ENCODE data around the gene CCDC171. TPM values are rescaled to one million over a fixed set of nuclear protein-coding genes. Genes with fewer than 3 reads are reported as not detected.

CCDC171 gene
- total and polyA plus RNA-seq, 4 donors: 0.13 to 1.1 (median 0.43) TPM

GRCh38 chr9:15846611-15847010 lies 293.8 kb downstream of the CCDC171 start:
- TF ChIP-seq REST (IDR thresholded peaks at IDR 0.05) (no peak), HNF4G (IDR thresholded peaks at IDR 0.05) (no peak), SP1 (IDR thresholded peaks at IDR 0.05) (no peak), NR2F2 (IDR thresholded peaks at IDR 0.05) (no peak), JUND (IDR thresholded peaks at IDR 0.05) (no peak), HNF4A (conservative IDR thresholded peaks at IDR 0.05) (no peak), MAX (IDR thresholded peaks at IDR 0.05) (no peak), FOXA2 (IDR thresholded peaks at IDR 0.05) (no peak), EGR1 (IDR thresholded peaks at IDR 0.05; ENCODE audit: low read depth in 2 of 2) (no peak), FOXA1 (IDR thresholded peaks at IDR 0.05) (no peak), RAD21 (IDR thresholded peaks at IDR 0.05) (no peak), YY1 (IDR thresholded peaks at IDR 0.05) (no peak), GABPA (IDR thresholded peaks at IDR 0.05 in 1 of 2, conservative IDR thresholded peaks at IDR 0.05 in 1 of 2) (no peak), RXRA (IDR thresholded peaks at IDR 0.05) (no peak)
- TF ChIP-seq, protein P1, sequence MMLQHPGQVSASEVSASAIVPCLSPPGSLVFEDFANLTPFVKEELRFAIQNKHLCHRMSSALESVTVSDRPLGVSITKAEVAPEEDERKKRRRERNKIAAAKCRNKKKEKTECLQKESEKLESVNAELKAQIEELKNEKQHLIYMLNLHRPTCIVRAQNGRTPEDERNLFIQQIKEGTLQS (IDR thresholded peaks at IDR 0.05): no peak
- TF ChIP-seq, protein P2, sequence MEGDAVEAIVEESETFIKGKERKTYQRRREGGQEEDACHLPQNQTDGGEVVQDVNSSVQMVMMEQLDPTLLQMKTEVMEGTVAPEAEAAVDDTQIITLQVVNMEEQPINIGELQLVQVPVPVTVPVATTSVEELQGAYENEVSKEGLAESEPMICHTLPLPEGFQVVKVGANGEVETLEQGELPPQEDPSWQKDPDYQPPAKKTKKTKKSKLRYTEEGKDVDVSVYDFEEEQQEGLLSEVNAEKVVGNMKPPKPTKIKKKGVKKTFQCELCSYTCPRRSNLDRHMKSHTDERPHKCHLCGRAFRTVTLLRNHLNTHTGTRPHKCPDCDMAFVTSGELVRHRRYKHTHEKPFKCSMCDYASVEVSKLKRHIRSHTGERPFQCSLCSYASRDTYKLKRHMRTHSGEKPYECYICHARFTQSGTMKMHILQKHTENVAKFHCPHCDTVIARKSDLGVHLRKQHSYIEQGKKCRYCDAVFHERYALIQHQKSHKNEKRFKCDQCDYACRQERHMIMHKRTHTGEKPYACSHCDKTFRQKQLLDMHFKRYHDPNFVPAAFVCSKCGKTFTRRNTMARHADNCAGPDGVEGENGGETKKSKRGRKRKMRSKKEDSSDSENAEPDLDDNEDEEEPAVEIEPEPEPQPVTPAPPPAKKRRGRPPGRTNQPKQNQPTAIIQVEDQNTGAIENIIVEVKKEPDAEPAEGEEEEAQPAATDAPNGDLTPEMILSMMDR (IDR thresholded peaks at IDR 0.05; ENCODE audit: low read depth, low read length, missing input control): no peak
- TF ChIP-seq, protein P3, sequence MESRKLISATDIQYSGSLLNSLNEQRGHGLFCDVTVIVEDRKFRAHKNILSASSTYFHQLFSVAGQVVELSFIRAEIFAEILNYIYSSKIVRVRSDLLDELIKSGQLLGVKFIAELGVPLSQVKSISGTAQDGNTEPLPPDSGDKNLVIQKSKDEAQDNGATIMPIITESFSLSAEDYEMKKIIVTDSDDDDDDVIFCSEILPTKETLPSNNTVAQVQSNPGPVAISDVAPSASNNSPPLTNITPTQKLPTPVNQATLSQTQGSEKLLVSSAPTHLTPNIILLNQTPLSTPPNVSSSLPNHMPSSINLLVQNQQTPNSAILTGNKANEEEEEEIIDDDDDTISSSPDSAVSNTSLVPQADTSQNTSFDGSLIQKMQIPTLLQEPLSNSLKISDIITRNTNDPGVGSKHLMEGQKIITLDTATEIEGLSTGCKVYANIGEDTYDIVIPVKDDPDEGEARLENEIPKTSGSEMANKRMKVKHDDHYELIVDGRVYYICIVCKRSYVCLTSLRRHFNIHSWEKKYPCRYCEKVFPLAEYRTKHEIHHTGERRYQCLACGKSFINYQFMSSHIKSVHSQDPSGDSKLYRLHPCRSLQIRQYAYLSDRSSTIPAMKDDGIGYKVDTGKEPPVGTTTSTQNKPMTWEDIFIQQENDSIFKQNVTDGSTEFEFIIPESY (IDR thresholded peaks at IDR 0.05): no peak
- WGBS: 92% methylated on average over 6 of the region's 6 CpGs
- H3K4me1 ChIP-seq (ENCODE audit: control insufficient read depth in 4 of 4, insufficient read depth in 4 of 4, low read length in 3 of 4): no peaks in the 10 kb centered on the region
- H3K27ac ChIP-seq (ENCODE audit: low read depth in 1 of 2, low read length in 2 of 2): no peak overlapping the region
- DNase-seq (ENCODE audit: low spot score): no peak
- H3K27me3 ChIP-seq (ENCODE audit: control insufficient read depth in 4 of 4, insufficient read depth in 4 of 4, low read length in 3 of 4): no peaks in the 10 kb centered on the region
- no peaks in the 10 kb centered on the region for H3K36me3 ChIP-seq (ENCODE audit: control insufficient read depth in 4 of 4, insufficient read depth in 3 of 4, low read depth in 1 of 4, low read length in 3 of 4)
- no peaks in the 10 kb centered on the region for H3K9me3 ChIP-seq (ENCODE audit: control insufficient read depth in 4 of 4, low read length in 3 of 4)
- no peak overlapping the region for H3K9ac ChIP-seq (ENCODE audit: low read depth in 1 of 2, low read length in 2 of 2)
- no peak overlapping the region for H3K4me3 ChIP-seq (ENCODE audit: low read depth in 1 of 3, low read length in 3 of 3)

- TF ChIP-seq HNF4G (IDR thresholded peaks at IDR 0.05): no peak
- TF ChIP-seq RAD21 (IDR thresholded peaks at IDR 0.05): no peak
- TF ChIP-seq, protein P1 (IDR thresholded peaks at IDR 0.05): no peak
- no peak for TF ChIP-seq YY1 (IDR thresholded peaks at IDR 0.05)
- TF ChIP-seq NR2F2 (IDR thresholded peaks at IDR 0.05): no peak
- TF ChIP-seq JUND (IDR thresholded peaks at IDR 0.05): no peak
- TF ChIP-seq EGR1 (IDR thresholded peaks at IDR 0.05; ENCODE audit: low read depth in 2 of 2): no peak
- TF ChIP-seq HNF4A (conservative IDR thresholded peaks at IDR 0.05): no peak
- TF ChIP-seq GABPA (IDR thresholded peaks at IDR 0.05 in 1 of 2, conservative IDR thresholded peaks at IDR 0.05 in 1 of 2): no peak
- TF ChIP-seq FOXA1 (IDR thresholded peaks at IDR 0.05): no peak
- TF ChIP-seq RXRA (IDR thresholded peaks at IDR 0.05): no peak
- TF ChIP-seq SP1 (IDR thresholded peaks at IDR 0.05): no peak
- no peak for TF ChIP-seq REST (IDR thresholded peaks at IDR 0.05)
- no peak for TF ChIP-seq FOXA2 (IDR thresholded peaks at IDR 0.05)
- Histone ChIP-seq H3K27me3 (ENCODE audit: control insufficient read depth in 4 of 4, insufficient read depth in 4 of 4, low read length in 3 of 4) (no peaks in the 10 kb centered on the region), H3K36me3 (ENCODE audit: control insufficient read depth in 4 of 4, insufficient read depth in 3 of 4, low read depth in 1 of 4, low read length in 3 of 4) (no peaks in the 10 kb centered on the region), H3K27ac (ENCODE audit: low read depth in 1 of 2, low read length in 2 of 2) (no peak overlapping the region), H3K9ac (ENCODE audit: low read depth in 1 of 2, low read length in 2 of 2) (no peak overlapping the region), H3K9me3 (ENCODE audit: control insufficient read depth in 4 of 4, low read length in 3 of 4) (no peaks in the 10 kb centered on the region), H3K4me3 (ENCODE audit: low read depth in 1 of 3, low read length in 3 of 3) (no peak overlapping the region), H3K4me1 (ENCODE audit: control insufficient read depth in 4 of 4, insufficient read depth in 4 of 4, low read length in 3 of 4) (no peaks in the 10 kb centered on the region)
- 93% methylated on average over 1 of the region's 1 CpG for WGBS
- no peak for DNase-seq (ENCODE audit: low spot score)
Observed at GRCh38 chr9:15849871-15850270, 297.0 kb downstream of the CCDC171 start.

Measured in liver (tissue), 9 donors.